HPDE6-E6E7 (cell line): ENCODE data around the gene LRRC45.

Experiments
- DNase-seq: peaks from one replicate; pipeline ENCODE4 v3.0.0; 2011; ENCODE audit warnings: missing footprints; ENCODE audit errors: extremely low spot score

LRRC45 gene

GRCh38 chr17:82050761-82051641 is 27.9 kb downstream of the LRRC45 start:
- DNase-seq: no peak

DNA sequence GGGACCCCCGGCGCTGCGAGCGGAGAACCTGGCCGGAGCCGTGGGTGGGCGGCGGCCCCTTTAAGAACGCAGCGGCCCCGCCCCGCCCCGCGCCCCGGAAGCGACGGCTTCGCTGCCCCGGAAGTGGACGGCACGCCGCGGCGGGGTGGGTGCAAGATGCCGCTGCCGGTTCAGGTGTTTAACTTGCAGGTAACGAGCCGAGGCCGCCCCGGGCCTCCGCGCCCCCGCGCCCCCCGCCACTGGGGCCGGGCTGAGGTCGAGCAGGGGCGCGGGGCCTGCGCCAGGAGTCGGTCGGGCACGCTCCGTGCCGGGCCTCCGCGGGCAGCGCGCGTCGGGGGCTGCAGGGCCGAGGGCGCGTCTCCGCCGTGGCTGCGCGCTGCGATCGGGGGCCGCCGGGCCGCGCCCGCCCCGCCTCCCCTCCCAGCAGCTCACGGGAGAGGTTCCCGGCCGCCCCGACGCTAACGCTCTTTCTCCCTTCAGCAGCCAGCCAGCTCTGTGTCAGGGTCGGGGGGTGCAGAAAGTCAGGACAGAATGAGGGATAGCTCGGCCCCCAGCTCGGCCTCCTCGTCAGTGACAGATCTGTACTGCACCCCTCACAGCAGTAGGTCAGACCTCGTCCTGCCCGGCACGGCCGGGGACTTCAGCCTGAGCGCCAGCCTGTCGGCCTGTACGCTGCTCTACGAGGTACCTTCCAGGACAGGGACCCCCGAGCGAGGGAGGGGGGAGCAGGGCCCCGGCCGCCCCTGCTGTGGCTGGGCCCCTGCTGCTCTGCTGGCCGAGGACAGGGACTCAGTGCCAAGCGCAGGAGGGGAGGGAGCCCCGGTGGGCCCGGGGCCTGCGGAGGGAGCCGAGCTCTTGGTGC is 28.9 kb downstream of the LRRC45 start, which contains the start of the genes GPS1 and RFNG:
Gene GPS1 (plus strand): TSS at position 123 of the 862 bp plus-strand sequence. CDS start 34 bp downstream, at position 157.
Gene RFNG (minus strand): TSS at position 36 of the 862 bp plus-strand sequence. CDS start 45 bp downstream, outside the sequence.
- DNase-seq: peak; percentile 81

DNA sequence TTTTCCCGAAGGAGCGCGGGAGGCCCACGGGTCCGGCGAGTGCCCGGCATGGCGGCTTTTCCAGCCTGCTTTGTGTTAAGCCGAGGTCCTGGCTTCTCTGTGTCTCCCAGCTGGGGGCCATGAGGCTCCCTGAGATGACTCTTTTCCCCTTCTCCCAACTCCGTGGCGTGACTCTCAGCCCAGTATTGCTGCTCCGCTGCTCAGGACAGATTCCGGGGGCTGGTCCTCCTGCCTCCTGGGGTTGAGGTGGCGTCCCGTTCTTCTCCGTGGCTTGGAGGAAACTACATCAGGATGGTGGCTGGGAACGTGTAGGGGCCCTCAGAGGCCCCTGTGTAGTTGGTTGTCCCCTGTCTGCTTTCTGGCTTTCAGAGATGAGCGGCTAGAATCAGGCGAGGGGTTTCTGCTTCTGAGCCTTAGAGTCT is 29.5 kb downstream of the LRRC45 start:
- no peak for DNase-seq

DNA sequence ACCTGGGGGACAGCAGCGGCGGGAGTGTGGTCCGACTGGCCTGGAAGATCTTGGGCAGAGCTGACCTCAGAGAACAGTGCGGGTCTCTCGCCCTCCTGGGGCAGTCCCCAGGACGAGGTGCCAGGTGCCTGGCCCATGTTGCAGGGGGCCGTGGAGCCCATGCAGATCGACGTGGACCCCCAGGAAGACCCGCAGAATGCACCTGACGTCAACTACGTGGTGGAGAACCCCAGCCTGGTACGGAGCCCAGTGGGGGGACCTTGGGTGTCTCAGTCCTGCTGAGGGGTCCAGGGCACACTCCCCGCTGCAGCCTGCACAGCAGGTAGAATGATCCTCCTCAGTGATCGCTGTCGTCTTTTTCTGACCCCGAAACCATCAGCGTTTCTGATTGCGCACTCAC is 30.0 kb downstream of the LRRC45 start:
- no peak for DNase-seq

GRCh38 chr17:82053556-82054263 is 30.6 kb downstream of the LRRC45 start:
- DNase-seq: no peak

- DNase-seq: no peak
Observed at GRCh38 chr17:82054351-82055022, 31.4 kb downstream of the LRRC45 start.

GRCh38 chr17:82055023-82055964 is 32.2 kb downstream of the LRRC45 start:
- DNase-seq: no peak

DNA sequence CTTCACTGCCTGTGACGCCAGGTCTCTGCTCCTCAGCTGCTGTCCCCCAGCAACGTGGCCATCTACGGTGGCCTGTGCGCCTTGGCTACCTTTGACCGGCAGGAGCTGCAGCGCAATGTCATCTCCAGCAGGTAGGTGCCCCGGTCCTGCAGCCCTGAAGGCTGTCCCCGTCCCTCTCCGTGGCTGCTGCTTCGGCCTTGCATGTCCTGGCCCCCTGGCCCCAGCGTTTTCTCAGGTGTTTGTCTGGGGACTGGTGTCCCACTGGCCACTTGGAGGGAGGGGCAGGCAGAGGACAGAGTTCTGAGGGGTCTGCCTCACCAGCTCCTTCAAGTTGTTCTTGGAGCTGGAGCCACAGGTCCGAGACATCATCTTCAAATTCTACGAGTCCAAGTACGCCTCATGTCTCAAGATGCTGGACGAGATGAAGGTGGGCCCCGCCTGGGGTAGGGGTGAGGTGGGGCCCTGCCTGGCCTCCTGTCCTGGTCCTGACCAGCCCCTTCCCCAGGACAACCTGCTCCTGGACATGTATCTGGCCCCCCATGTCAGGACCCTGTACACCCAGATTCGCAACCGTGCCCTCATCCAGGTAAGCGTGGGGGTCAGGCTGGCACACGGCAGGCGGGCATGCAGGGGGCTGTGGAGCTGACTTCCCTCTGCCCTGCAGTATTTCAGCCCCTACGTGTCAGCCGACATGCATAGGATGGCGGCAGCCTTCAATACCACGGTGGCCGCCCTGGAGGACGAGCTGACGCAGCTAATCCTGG is 33.0 kb downstream of the LRRC45 start:
- DNase-seq: no peak

- no peak for DNase-seq
Observed at GRCh38 chr17:82056729-82057621, 33.9 kb downstream of the LRRC45 start.

DNA sequence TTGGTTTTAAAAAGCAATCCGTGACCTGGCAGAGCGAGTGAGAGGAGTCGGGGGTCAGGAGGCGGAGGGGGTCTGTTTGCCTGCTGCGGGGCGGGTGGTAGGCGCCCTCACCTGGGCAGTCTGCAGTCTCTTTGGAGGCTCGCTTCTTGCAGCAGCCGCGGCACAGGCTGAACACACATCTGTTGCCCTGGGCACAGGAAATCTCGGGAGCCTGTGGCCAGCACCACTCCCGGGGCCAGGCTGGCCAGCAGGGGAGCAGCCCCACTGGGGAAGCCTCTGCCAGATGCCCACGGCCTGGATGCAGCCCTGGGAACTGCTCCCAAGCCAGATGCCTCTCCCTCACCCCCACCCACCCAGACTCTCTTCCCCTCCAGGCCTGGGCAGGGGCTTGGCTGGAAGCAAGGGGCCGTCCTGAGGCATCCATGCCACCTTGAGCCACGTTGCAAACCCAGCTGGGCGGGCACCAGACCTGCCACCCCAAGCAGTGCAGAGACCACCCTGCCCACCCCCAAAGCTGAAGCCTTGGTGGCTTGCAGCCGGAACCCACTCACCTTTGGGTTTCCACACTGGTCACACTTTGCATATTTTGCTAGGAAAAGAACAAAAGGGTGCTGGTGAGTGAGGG is 35.2 kb downstream of the LRRC45 start:
- DNase-seq: no peak

- no peak for DNase-seq
Observed at GRCh38 chr17:82058855-82059249, 35.7 kb downstream of the LRRC45 start.

DNA sequence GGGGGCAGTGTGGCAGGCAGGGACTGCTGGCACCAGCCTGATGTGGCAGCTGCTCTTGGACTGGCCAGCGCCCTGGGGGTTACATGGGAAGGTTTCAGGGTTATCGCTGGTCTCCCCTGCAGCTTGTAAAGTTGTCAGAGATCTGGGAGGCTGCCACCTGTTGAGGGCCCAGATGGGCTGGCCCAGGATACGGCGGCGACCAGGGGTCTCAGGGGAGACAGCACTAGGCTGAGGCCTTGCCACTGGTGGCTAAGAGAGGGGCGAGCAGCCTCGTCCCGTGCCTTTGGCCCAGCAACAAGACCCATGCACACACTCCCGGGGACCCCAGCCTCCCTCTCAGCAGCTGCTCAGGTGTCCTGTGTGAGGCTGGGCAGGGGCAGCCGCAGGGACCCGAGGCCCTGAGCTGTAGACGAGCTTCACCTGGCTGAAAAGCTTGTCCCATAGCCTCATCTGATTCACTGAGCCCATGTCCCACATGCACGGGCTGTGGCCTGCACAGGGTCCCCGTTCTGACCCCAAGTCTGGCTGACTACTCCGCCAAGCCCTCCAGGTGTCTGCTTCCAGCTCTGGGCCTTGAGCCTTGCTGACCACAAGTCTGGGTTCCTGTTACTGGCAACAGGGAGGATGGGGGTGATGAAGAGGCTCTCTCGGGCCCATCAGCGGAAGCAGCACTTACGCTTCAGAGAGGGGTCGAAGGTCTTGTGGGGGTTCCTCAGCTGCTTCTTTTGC is 36.3 kb downstream of the LRRC45 start:
- no peak for DNase-seq

- DNase-seq: no peak
Observed at GRCh38 chr17:82060001-82060380, 36.9 kb downstream of the LRRC45 start.

- DNase-seq: no peak
Observed at GRCh38 chr17:82060614-82061013, 37.5 kb downstream of the LRRC45 start.

GRCh38 chr17:82061047-82061925 is 38.2 kb downstream of the LRRC45 start:
- DNase-seq: no peak
